HFFc6 (cell line): ENCODE measurements around the gene CACNA2D1. TPM values are rescaled to one million over a fixed set of nuclear protein-coding genes. Genes with fewer than 3 reads are reported as not detected.

Experiments
- DNase-seq: peaks from one replicate; pipeline ENCODE4 v3.0.0-alpha.2; 2018
- H3K27ac Mint-ChIP-seq: 2 replicates; pipeline ENCODE4 v1.8.0; 2020; ENCODE audit warnings: mild to moderate bottlenecking, mixed read lengths
- H3K27me3 Mint-ChIP-seq: 2 replicates; pipeline ENCODE4 v1.8.0; 2021; ENCODE audit warnings: mild to moderate bottlenecking, moderate library complexity, mixed read lengths; ENCODE audit not compliant: insufficient read depth
- H3K36me3 Mint-ChIP-seq: 2 replicates; pipeline ENCODE4 v1.8.0; 2021; ENCODE audit warnings: low read depth, mixed read lengths
- H3K4me1 Mint-ChIP-seq: 2 replicates; pipeline ENCODE4 v1.8.0; 2020; ENCODE audit warnings: low read depth, mixed read lengths
- H3K4me3 Mint-ChIP-seq: 2 replicates; pipeline ENCODE4 v1.8.0; 2020; ENCODE audit warnings: mild to moderate bottlenecking, moderate library complexity, mixed read lengths
- H3K9me3 Mint-ChIP-seq: 2 replicates; pipeline ENCODE4 v1.8.0; 2020; ENCODE audit warnings: mild to moderate bottlenecking, mixed read lengths
- CTCF ChIP-seq: fragments of 200-600 bp; sonication (generic); IDR thresholded peaks from 2 replicates; pipeline ENCODE4 v1.5.0; 2021; ENCODE audit warnings: antibody characterized with exemption, mild to moderate bottlenecking
- total RNA-seq, 6 experiments: library from RNA; stranded (reverse); fragmentation: NEBNext Ultra II Directional; extraction: Animal tissue kit (Norgen Biotek cat#: 25700); gene quantifications; 2 replicates in 1 of 6; 3 replicates in 5 of 6; pipeline ENCODE4 v1.2.3, GENCODE V29; 2021

The CACNA2D1 gene
- total RNA-seq, 6 experiments from 2014 or later, result 34.9 to 43.6 (median 36.8) TPM

- DNase-seq, result no peak
- no peak overlapping the region for H3K27ac Mint-ChIP-seq
- no peaks in the 10 kb centered on the region for H3K36me3 Mint-ChIP-seq
- H3K4me1 Mint-ChIP-seq, result no peaks in the 10 kb centered on the region; the same call in 1 of the 2 replicates
- no peak for TF ChIP-seq CTCF
- no peaks in the 10 kb centered on the region for H3K9me3 Mint-ChIP-seq
- no peaks in the 10 kb centered on the region for H3K27me3 Mint-ChIP-seq
- no peak overlapping the region for H3K4me3 Mint-ChIP-seq
Measured at GRCh38 chr7:82450759-82451158, 7.2 kb upstream of the CACNA2D1 start.

- no peaks in the 10 kb centered on the region for H3K9me3 Mint-ChIP-seq
- DNase-seq, result no peak
- TF ChIP-seq CTCF, result no peak
- peaks cover 5% of the 10 kb centered on the region; the same call in 1 of the 2 replicates for H3K4me1 Mint-ChIP-seq
- no peaks in the 10 kb centered on the region; the same call in 1 of the 2 replicates for H3K27me3 Mint-ChIP-seq
- no peaks in the 10 kb centered on the region for H3K36me3 Mint-ChIP-seq
- H3K4me3 Mint-ChIP-seq, result no peak overlapping the region
- no peak overlapping the region for H3K27ac Mint-ChIP-seq
Measured at GRCh38 chr7:82449910-82450309, 6.3 kb upstream of the CACNA2D1 start.

GRCh38 chr7:82446897-82447296 lies 3.3 kb upstream of the CACNA2D1 start:
- H3K27me3 Mint-ChIP-seq, result no peaks in the 10 kb centered on the region; the same call in none of the 2 replicates
- H3K4me1 Mint-ChIP-seq, result peaks cover 22% of the 10 kb centered on the region
- no peaks in the 10 kb centered on the region for H3K9me3 Mint-ChIP-seq
- no peak for TF ChIP-seq CTCF
- H3K27ac Mint-ChIP-seq, result no peak overlapping the region
- no peak for DNase-seq
- no peaks in the 10 kb centered on the region for H3K36me3 Mint-ChIP-seq
- no peak overlapping the region for H3K4me3 Mint-ChIP-seq

- TF ChIP-seq CTCF, result no peak
- H3K4me3 Mint-ChIP-seq, result no peak overlapping the region
- no peaks in the 10 kb centered on the region for H3K9me3 Mint-ChIP-seq
- no peaks in the 10 kb centered on the region; the same call in none of the 2 replicates for H3K27me3 Mint-ChIP-seq
- H3K36me3 Mint-ChIP-seq, result no peaks in the 10 kb centered on the region
- DNase-seq, result no peak
- peaks cover 38% of the 10 kb centered on the region for H3K4me1 Mint-ChIP-seq
- no peak overlapping the region for H3K27ac Mint-ChIP-seq
Measured at GRCh38 chr7:82445271-82445670, 1.7 kb upstream of the CACNA2D1 start.

- Mint-ChIP-seq H3K36me3 (no peaks in the 10 kb centered on the region), H3K27me3 (no peaks in the 10 kb centered on the region; the same call in none of the 2 replicates), H3K4me1 (peaks cover 39% of the 10 kb centered on the region), H3K27ac (peak overlapping the region; percentile 70), H3K4me3 (peak overlapping the region; percentile 96), H3K9me3 (no peaks in the 10 kb centered on the region)
- no peak; the same call in 1 of the 2 replicates for TF ChIP-seq CTCF
- DNase-seq, result no peak
Measured at GRCh38 chr7:82444220-82444909, 788 bp upstream of the CACNA2D1 start.
